GM23338 (cell line): ENCODE results near the gene WT1. TPM values are rescaled to one million over a fixed set of nuclear protein-coding genes. Genes with fewer than 3 reads are reported as not detected.

Source experiments
- ATAC-seq: fragments of 200-7000 bp; cut with Tn5 transposase; 3 replicates; pipeline ENCODE4 v1.9.1; 2020
- DNase-seq: peaks from one replicate; pipeline ENCODE4 v3.0.0-alpha.2; 2015; ENCODE audit warnings: low spot score
- H2AFZ ChIP-seq: fragments of 200-600 bp; sonication (generic); 2 replicates; pipeline ENCODE4 v1.8.0; 2016; ENCODE audit warnings: antibody characterized with exemption, mild to moderate bottlenecking, moderate library complexity
- H3F3A ChIP-seq: fragments of 200-600 bp; sonication (generic); replicated peaks from 2 replicates; pipeline ENCODE4 v1.8.0; 2017; ENCODE audit warnings: antibody characterized with exemption, mixed run types, low read depth
- H3K27ac ChIP-seq: fragments of 200-600 bp; sonication (generic); 2 replicates; pipeline ENCODE4 v1.6.1; 2016; ENCODE audit warnings: low read depth
- H3K27me3 ChIP-seq: fragments of 200-600 bp; sonication (generic); 2 replicates; pipeline ENCODE4 v1.8.0; 2016; ENCODE audit warnings: mild to moderate bottlenecking, mixed run types, moderate library complexity; ENCODE audit not compliant: insufficient read depth
- H3K36me3 ChIP-seq: fragments of 200-600 bp; sonication (generic); 2 replicates; pipeline ENCODE4 v1.8.0; 2016; ENCODE audit warnings: mild to moderate bottlenecking; ENCODE audit not compliant: insufficient read depth
- H3K4me1 ChIP-seq: fragments of 200-600 bp; sonication (generic); 2 replicates; pipeline ENCODE4 v1.8.0; 2016; ENCODE audit warnings: mild to moderate bottlenecking, moderate library complexity; ENCODE audit not compliant: insufficient read depth
- H3K4me2 ChIP-seq: fragments of 200-600 bp; sonication (generic); 2 replicates; pipeline ENCODE4 v1.7.1; 2017; ENCODE audit warnings: mixed run types
- H3K4me3 ChIP-seq: fragments of 200-600 bp; sonication (generic); 2 replicates; pipeline ENCODE4 v1.6.1; 2016; ENCODE audit warnings: mixed run types
- H3K79me2 ChIP-seq: fragments of 200-600 bp; sonication (generic); replicated peaks from 2 replicates; pipeline ENCODE4 v1.8.0; 2017; ENCODE audit warnings: mild to moderate bottlenecking; ENCODE audit not compliant: insufficient read depth
- H3K9me2 ChIP-seq: fragments of 200-600 bp; sonication (generic); 2 replicates; pipeline ENCODE4 v1.8.0; 2017; ENCODE audit not compliant: insufficient read depth
- H4K20me1 ChIP-seq: fragments of 200-600 bp; sonication (generic); replicated peaks from 2 replicates; pipeline ENCODE4 v1.8.0; 2017; ENCODE audit warnings: mild to moderate bottlenecking; ENCODE audit not compliant: insufficient read depth
- H3K27ac Mint-ChIP-seq: 2 replicates; pipeline ENCODE4 v1.8.0; 2020; ENCODE audit warnings: inconsistent platforms, mild to moderate bottlenecking, moderate library complexity, mixed read lengths
- H3K27me3 Mint-ChIP-seq: 3 replicates; pipeline ENCODE4 v1.8.0; 2022; ENCODE audit warnings: low read depth, mild to moderate bottlenecking, moderate library complexity, mixed read lengths, inconsistent platforms; ENCODE audit not compliant: insufficient read depth, poor library complexity
- H3K36me3 Mint-ChIP-seq: 3 replicates; pipeline ENCODE4 v1.8.0; 2021; ENCODE audit warnings: low read depth, mild to moderate bottlenecking, inconsistent platforms, moderate library complexity, mixed read lengths
- H3K4me1 Mint-ChIP-seq: 3 replicates; pipeline ENCODE4 v1.8.0; 2020; ENCODE audit warnings: mild to moderate bottlenecking, inconsistent platforms, mixed read lengths
- H3K4me3 Mint-ChIP-seq: 3 replicates; pipeline ENCODE4 v1.8.0; 2021; ENCODE audit warnings: moderate library complexity, mild to moderate bottlenecking, inconsistent platforms, mixed read lengths
- H3K9me3 Mint-ChIP-seq: 3 replicates; pipeline ENCODE4 v1.8.0; 2020; ENCODE audit warnings: moderate library complexity, mild to moderate bottlenecking, inconsistent platforms, mixed read lengths
- CREB1 ChIP-seq: fragments of 250-450 bp; sonication (Bioruptor Pico); IDR thresholded peaks from 2 replicates; pipeline ENCODE4 v1.5.0; 2020; ENCODE audit warnings: low read depth, mild to moderate bottlenecking, moderate library complexity
- EZH2 ChIP-seq: fragments of 200-600 bp; sonication (generic); IDR thresholded peaks from one replicate; pipeline ENCODE4 v1.8.0; 2017; ENCODE audit warnings: antibody characterized with exemption, mild to moderate bottlenecking, low read depth; ENCODE audit not compliant: unreplicated experiment
- EZH2phosphoT487 ChIP-seq: fragments of 200-600 bp; sonication (generic); IDR thresholded peaks from one replicate; pipeline ENCODE4 v1.8.1; 2018; ENCODE audit warnings: antibody characterized with exemption; ENCODE audit not compliant: unreplicated experiment
- JUNB ChIP-seq: IDR thresholded peaks from one replicate; pipeline ENCODE4 v1.6.1; 2016; ENCODE audit warnings: antibody characterized with exemption; ENCODE audit not compliant: unreplicated experiment
- NANOG ChIP-seq: IDR thresholded peaks from 2 replicates; pipeline ENCODE4 v1.6.1; 2016; ENCODE audit warnings: antibody characterized with exemption, borderline replicate concordance
- POLR2AphosphoS5 ChIP-seq: IDR thresholded peaks from 2 replicates; pipeline ENCODE4 v1.6.1; 2016; ENCODE audit warnings: antibody characterized with exemption, low read depth
- STAT1 ChIP-seq: IDR thresholded peaks from one replicate; pipeline ENCODE4 v1.6.1; 2016; ENCODE audit warnings: antibody characterized with exemption; ENCODE audit not compliant: unreplicated experiment
- ZNF114 ChIP-seq: fragments of 250-450 bp; sonication (Bioruptor Pico); IDR thresholded peaks from 2 replicates; pipeline ENCODE4 v1.5.0; 2020; ENCODE audit warnings: mild to moderate bottlenecking, moderate library complexity
- polyA plus RNA-seq: library from polyadenylated mRNA; unstranded; fragments of >200 nt; fragmentation: Nextera tagmentation; extraction: Ambion mirVana; gene quantifications from 2 replicates; pipeline ENCODE4 v1.2.1, GENCODE V29; 2016
- total RNA-seq: library from RNA; depleted of rRNA; stranded (reverse); fragments of >200 nt; shearing (Covaris generic); gene quantifications from 2 replicates; pipeline ENCODE4 v1.2.3, GENCODE V29; 2014
- TF ChIP-seq, protein P1 (sequence below), 2 experiments: fragments of 200-600 bp in 1 of 2; sonication (generic) in 1 of 2; conservative IDR thresholded peaks; 2 replicates each; pipeline versions ENCODE4 v1.5.1 to v1.6.1; 2016 to 2017; ENCODE audit warnings: antibody characterized with exemption in 2 of 2, low read depth in 2 of 2, mild to moderate bottlenecking in 2 of 2, moderate library complexity in 1 of 2
- TF ChIP-seq, protein P2 (sequence below): IDR thresholded peaks from one replicate; pipeline ENCODE4 v1.6.1; 2018; ENCODE audit warnings: antibody characterized with exemption; ENCODE audit not compliant: unreplicated experiment

The WT1 gene
- total and polyA plus RNA-seq, 2 experiments from 2014 or later, result 0.21 TPM; not detected in 1

DNA sequence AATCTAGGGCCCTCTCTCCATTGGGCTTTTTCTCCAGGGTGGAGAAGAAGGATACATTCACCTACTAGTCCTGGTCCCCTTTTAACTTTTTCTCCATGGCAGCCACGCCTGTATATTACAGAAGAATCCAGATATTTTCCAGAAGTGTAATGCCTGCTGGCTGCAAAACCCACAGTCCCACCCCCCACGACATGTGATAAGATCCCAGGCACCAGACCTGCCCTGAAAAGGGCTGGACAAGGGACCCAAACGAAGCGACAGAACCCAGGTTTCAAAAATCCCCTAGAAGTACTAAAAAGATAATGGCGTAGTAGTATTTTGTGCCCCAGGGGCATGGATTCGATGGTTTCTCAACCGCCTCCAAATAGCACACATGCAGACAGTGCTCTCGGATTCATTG lies 2.8 kb downstream of the WT1 start:
- peaks cover 10% of the 10 kb centered on the region for H3F3A ChIP-seq
- H3K27ac ChIP-seq, result no peak overlapping the region
- H3K27me3 ChIP-seq, result peaks cover 99% of the 10 kb centered on the region
- Mint-ChIP-seq H3K27ac (no peak overlapping the region), H3K36me3 (peaks cover 3% of the 10 kb centered on the region; the same call in 1 of the 3 replicates), H3K27me3 (peaks cover 95% of the 10 kb centered on the region), H3K4me3 (no peak overlapping the region; the same call in 2 of the 3 replicates), H3K9me3 (peaks cover 12% of the 10 kb centered on the region; the same call in 2 of the 3 replicates), H3K4me1 (peaks cover 48% of the 10 kb centered on the region)
- H2AFZ ChIP-seq, result no peak overlapping the region
- H3K4me3 ChIP-seq, result peak overlapping the region; percentile 50; the same call in 1 of the 2 replicates
- H3K9me2 ChIP-seq, result no peaks in the 10 kb centered on the region
- peaks cover 46% of the 10 kb centered on the region for H3K4me1 ChIP-seq
- ATAC-seq (no peak), DNase-seq (no peak)
- TF ChIP-seq EZH2phosphoT487 (no peak), CREB1 (CRISPR knock-in tag) (no peak), STAT1 (no peak), ZNF114 (CRISPR knock-in tag) (no peak), POLR2AphosphoS5 (no peak), NANOG (no peak)
- TF ChIP-seq, protein P1, sequence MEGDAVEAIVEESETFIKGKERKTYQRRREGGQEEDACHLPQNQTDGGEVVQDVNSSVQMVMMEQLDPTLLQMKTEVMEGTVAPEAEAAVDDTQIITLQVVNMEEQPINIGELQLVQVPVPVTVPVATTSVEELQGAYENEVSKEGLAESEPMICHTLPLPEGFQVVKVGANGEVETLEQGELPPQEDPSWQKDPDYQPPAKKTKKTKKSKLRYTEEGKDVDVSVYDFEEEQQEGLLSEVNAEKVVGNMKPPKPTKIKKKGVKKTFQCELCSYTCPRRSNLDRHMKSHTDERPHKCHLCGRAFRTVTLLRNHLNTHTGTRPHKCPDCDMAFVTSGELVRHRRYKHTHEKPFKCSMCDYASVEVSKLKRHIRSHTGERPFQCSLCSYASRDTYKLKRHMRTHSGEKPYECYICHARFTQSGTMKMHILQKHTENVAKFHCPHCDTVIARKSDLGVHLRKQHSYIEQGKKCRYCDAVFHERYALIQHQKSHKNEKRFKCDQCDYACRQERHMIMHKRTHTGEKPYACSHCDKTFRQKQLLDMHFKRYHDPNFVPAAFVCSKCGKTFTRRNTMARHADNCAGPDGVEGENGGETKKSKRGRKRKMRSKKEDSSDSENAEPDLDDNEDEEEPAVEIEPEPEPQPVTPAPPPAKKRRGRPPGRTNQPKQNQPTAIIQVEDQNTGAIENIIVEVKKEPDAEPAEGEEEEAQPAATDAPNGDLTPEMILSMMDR (conservative IDR thresholded peaks at IDR 0.05; ENCODE audit: low read depth in 2 of 2), result no peak
- TF ChIP-seq, protein P2, sequence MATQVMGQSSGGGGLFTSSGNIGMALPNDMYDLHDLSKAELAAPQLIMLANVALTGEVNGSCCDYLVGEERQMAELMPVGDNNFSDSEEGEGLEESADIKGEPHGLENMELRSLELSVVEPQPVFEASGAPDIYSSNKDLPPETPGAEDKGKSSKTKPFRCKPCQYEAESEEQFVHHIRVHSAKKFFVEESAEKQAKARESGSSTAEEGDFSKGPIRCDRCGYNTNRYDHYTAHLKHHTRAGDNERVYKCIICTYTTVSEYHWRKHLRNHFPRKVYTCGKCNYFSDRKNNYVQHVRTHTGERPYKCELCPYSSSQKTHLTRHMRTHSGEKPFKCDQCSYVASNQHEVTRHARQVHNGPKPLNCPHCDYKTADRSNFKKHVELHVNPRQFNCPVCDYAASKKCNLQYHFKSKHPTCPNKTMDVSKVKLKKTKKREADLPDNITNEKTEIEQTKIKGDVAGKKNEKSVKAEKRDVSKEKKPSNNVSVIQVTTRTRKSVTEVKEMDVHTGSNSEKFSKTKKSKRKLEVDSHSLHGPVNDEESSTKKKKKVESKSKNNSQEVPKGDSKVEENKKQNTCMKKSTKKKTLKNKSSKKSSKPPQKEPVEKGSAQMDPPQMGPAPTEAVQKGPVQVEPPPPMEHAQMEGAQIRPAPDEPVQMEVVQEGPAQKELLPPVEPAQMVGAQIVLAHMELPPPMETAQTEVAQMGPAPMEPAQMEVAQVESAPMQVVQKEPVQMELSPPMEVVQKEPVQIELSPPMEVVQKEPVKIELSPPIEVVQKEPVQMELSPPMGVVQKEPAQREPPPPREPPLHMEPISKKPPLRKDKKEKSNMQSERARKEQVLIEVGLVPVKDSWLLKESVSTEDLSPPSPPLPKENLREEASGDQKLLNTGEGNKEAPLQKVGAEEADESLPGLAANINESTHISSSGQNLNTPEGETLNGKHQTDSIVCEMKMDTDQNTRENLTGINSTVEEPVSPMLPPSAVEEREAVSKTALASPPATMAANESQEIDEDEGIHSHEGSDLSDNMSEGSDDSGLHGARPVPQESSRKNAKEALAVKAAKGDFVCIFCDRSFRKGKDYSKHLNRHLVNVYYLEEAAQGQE, result no peak
- peak overlapping the region; percentile 71; the same call in 1 of the 2 replicates for H3K4me2 ChIP-seq
- H3K79me2 ChIP-seq, result no peaks in the 10 kb centered on the region
- no peaks in the 10 kb centered on the region for H3K36me3 ChIP-seq
- peaks cover 23% of the 10 kb centered on the region for H4K20me1 ChIP-seq

DNA sequence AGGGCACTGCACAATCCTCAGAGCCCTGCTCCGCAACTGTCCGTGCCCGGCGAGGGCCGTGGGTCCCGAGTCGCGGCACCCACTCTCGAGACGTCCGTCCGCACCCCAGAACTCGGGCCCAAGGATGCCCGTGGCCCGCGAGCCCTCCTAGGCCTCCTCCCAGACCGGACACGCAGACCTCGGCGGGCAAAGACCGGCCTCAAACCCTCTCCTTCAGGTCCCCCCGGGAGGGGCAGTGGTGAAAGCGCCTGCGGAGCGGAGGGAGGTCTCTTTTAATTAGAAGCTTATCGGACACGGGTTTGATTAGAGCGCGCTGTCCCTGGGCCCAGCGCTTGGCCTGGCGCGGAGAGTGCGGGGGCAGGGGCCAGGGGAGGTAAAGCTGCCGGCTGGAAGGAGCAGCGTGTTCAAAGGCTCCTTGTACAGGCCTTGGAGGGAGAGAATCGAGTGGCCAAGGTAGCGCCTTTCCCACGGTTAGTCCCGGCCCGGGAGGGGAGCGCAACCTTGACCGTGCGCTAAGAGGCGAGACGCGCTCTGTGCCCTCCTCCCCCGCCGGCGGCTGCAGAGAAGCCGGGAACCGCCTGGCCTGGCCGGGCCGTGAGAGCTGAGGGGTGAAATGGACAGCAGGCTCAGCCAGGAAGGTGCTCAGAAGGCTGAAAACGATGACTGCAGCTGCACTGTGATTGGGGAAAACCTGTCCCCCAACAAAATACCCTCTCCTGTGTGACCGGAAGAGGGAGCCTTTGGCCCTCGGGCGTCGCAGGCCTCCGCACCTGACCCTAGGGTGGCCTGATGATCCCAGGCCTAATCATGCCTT lies 4.6 kb downstream of the WT1 start:
- H3K4me3 ChIP-seq, result peak overlapping the region; percentile 61
- peaks cover 95% of the 10 kb centered on the region for H3K27me3 Mint-ChIP-seq
- ATAC-seq, result peak; percentile 11

More for the DNA sequence above, 4.6 kb downstream of the WT1 start:
- TF ChIP-seq POLR2AphosphoS5 (no peak), STAT1 (no peak), CREB1 (CRISPR knock-in tag) (no peak), EZH2 (peak; percentile 75), EZH2phosphoT487 (peak; percentile 63), JUNB (no peak)
- TF ChIP-seq, protein P1 (conservative IDR thresholded peaks at IDR 0.05; ENCODE audit: low read depth in 2 of 2), result peak; percentile 52 to 71
- peak; percentile 78 for DNase-seq
- H3F3A ChIP-seq, result peaks cover 6% of the 10 kb centered on the region
- peaks cover 99% of the 10 kb centered on the region for H3K27me3 ChIP-seq
- no peaks in the 10 kb centered on the region for H3K79me2 ChIP-seq
- H3K27ac ChIP-seq, result no peak overlapping the region
- Mint-ChIP-seq H3K4me3 (peak overlapping the region; percentile 62), H3K27ac (no peak overlapping the region), H3K9me3 (peaks cover 9% of the 10 kb centered on the region; the same call in 2 of the 3 replicates), H3K4me1 (peaks cover 47% of the 10 kb centered on the region), H3K36me3 (peaks cover 3% of the 10 kb centered on the region; the same call in 1 of the 3 replicates)
- H3K4me2 ChIP-seq, result peak overlapping the region; percentile 88
- no peaks in the 10 kb centered on the region for H3K9me2 ChIP-seq
- H3K36me3 ChIP-seq, result no peaks in the 10 kb centered on the region
- peaks cover 42% of the 10 kb centered on the region; the same call in 1 of the 2 replicates for H3K4me1 ChIP-seq
- peak overlapping the region; percentile 66 for H2AFZ ChIP-seq
- peaks cover 23% of the 10 kb centered on the region for H4K20me1 ChIP-seq
